ENCODE data around the gene NOTUM.

The NOTUM gene

GRCh38 chr17:81956607-81957589 is 4.1 kb downstream of the NOTUM start:
- DNase-seq, result no peak

- DNase-seq, result no peak
These were observed 5.0 kb downstream of the NOTUM start for GRCh38 chr17:81955756-81956544.

- no peak for DNase-seq
These were observed 5.8 kb downstream of the NOTUM start for GRCh38 chr17:81955058-81955681.

- no peak for DNase-seq
These were observed 6.6 kb downstream of the NOTUM start for GRCh38 chr17:81954131-81955057.

GRCh38 chr17:81953443-81953842 is 7.5 kb downstream of the NOTUM start:
- peak in 1 of 3 donors; percentile 34 for DNase-seq

- no peak for DNase-seq
These were observed 8.2 kb downstream of the NOTUM start for GRCh38 chr17:81952792-81953228.

GRCh38 chr17:81951785-81952684 is 9.0 kb downstream of the NOTUM start:
- DNase-seq, result no peak

GRCh38 chr17:81950501-81950900 is 10.5 kb downstream of the NOTUM start:
- DNase-seq, result no peak

GRCh38 chr17:81948635-81949378 is 12.2 kb downstream of the NOTUM start:
- no peak for DNase-seq

- no peak for DNase-seq
These were observed 13.8 kb downstream of the NOTUM start, which contains the start of gene MYADML2 for GRCh38 chr17:81947189-81947588. Gene MYADML2, minus strand, starts transcription at chr17:81947233. Its CDS starts 5,492 bp downstream, at chr17:81941741.

- no peak for DNase-seq
These were observed 16.1 kb downstream of the NOTUM start for GRCh38 chr17:81944858-81945257.

- no peak for DNase-seq
These were observed 18.8 kb downstream of the NOTUM start for GRCh38 chr17:81942167-81942553.

- DNase-seq, result no peak
These were observed 19.4 kb downstream of the NOTUM start for GRCh38 chr17:81941484-81942166.

GRCh38 chr17:81940538-81941483 is 20.2 kb downstream of the NOTUM start:
- no peak for DNase-seq

- no peak for DNase-seq
These were observed 21.1 kb downstream of the NOTUM start for GRCh38 chr17:81939881-81940385.

- DNase-seq, result no peak
These were observed 21.8 kb downstream of the NOTUM start for GRCh38 chr17:81939218-81939617.

GRCh38 chr17:81935709-81936084 is 25.3 kb downstream of the NOTUM start:
- DNase-seq, result no peak

Data from suppressor macrophage treated with lipopolysaccharide for 1 hour (primary cell).